ENCODE results near the gene ATE1.
"Not testable (repeated sequence)": the region's sequence is repeated elsewhere in the genome, so short reads cannot be mapped to it uniquely, and the experiment has no call there.

Gene ATE1

GRCh38 chr10:121757241-121757640 is 170.6 kb downstream of the ATE1 start:
- no CpG with 5 or more reads among the region's 1 CpG for WGBS (ENCODE audit: extremely low coverage, insufficient coverage, insufficient read length)
- H3K23ac ChIP-seq (ENCODE audit: low read length); H3K4me2 ChIP-seq (ENCODE audit: low read length): not testable (repeated sequence)

GRCh38 chr10:121755496-121755895 is 172.3 kb downstream of the ATE1 start:
- not testable (repeated sequence) for H2BK5ac ChIP-seq (ENCODE audit: low read depth, low read length, poor library complexity); H3K18ac ChIP-seq (ENCODE audit: low read length); H4K8ac ChIP-seq (ENCODE audit: low read depth, low read length); H3K4me1 ChIP-seq (ENCODE audit: control insufficient read depth in 1 of 2, insufficient read depth in 2 of 2, low read length in 2 of 2); H2BK120ac ChIP-seq (ENCODE audit: insufficient read depth, low read length, poor library complexity); H4K12ac ChIP-seq (ENCODE audit: low read depth, low read length); DNase-seq; H3K79me2 ChIP-seq (ENCODE audit: control insufficient read depth, insufficient read depth, low read length, poor library complexity); H3K4ac ChIP-seq (ENCODE audit: low read depth, low read length); H2BK12ac ChIP-seq (ENCODE audit: low read length); H2AFZ ChIP-seq (ENCODE audit: insufficient read depth, low read length, poor library complexity); H3K36me3 ChIP-seq (ENCODE audit: control insufficient read depth in 1 of 2, insufficient read depth in 2 of 2, low read length in 2 of 2); H2AK5ac ChIP-seq (ENCODE audit: low read length); H3K9ac ChIP-seq (ENCODE audit: low read length); H3K4me2 ChIP-seq (ENCODE audit: low read length); H3K79me1 ChIP-seq (ENCODE audit: low read length); H3K27me3 ChIP-seq (ENCODE audit: insufficient read depth, low read length); H4K91ac ChIP-seq (ENCODE audit: low read depth, low read length); H3K23ac ChIP-seq (ENCODE audit: low read length); H3K4me3 ChIP-seq (ENCODE audit: low read depth, low read length); H3K14ac ChIP-seq (ENCODE audit: low read length); H3K27ac ChIP-seq (ENCODE audit: low read depth, low read length); H3K9me3 ChIP-seq (ENCODE audit: insufficient read depth, low read depth, low read length)
- no CpG with 5 or more reads among the region's 2 CpGs for whole genome bisulfite sequencing (ENCODE audit: extremely low coverage, insufficient coverage, insufficient read length)

More at GRCh38 chr10:121757241-121757640, 170.6 kb downstream of the ATE1 start:
- not testable (repeated sequence) for H4K91ac ChIP-seq (ENCODE audit: low read depth, low read length); H3K14ac ChIP-seq (ENCODE audit: low read length); H3K27me3 ChIP-seq (ENCODE audit: insufficient read depth, low read length); H3K9me3 ChIP-seq (ENCODE audit: insufficient read depth, low read depth, low read length); H4K12ac ChIP-seq (ENCODE audit: low read depth, low read length); H2BK12ac ChIP-seq (ENCODE audit: low read length); H3K4me3 ChIP-seq (ENCODE audit: low read depth, low read length); H2AK5ac ChIP-seq (ENCODE audit: low read length); H2BK5ac ChIP-seq (ENCODE audit: low read depth, low read length, poor library complexity); H3K36me3 ChIP-seq (ENCODE audit: control insufficient read depth in 1 of 2, insufficient read depth in 2 of 2, low read length in 2 of 2); H3K27ac ChIP-seq (ENCODE audit: low read depth, low read length); H2BK120ac ChIP-seq (ENCODE audit: insufficient read depth, low read length, poor library complexity); H2AFZ ChIP-seq (ENCODE audit: insufficient read depth, low read length, poor library complexity); H3K79me1 ChIP-seq (ENCODE audit: low read length); H3K79me2 ChIP-seq (ENCODE audit: control insufficient read depth, insufficient read depth, low read length, poor library complexity); DNase-seq; H3K18ac ChIP-seq (ENCODE audit: low read length); H3K9ac ChIP-seq (ENCODE audit: low read length); H3K4ac ChIP-seq (ENCODE audit: low read depth, low read length); H4K8ac ChIP-seq (ENCODE audit: low read depth, low read length); H3K4me1 ChIP-seq (ENCODE audit: control insufficient read depth in 1 of 2, insufficient read depth in 2 of 2, low read length in 2 of 2)

- H2BK12ac ChIP-seq (ENCODE audit: low read length) = no peak overlapping the region
- H3K18ac ChIP-seq (ENCODE audit: low read length) = no peak overlapping the region
- H3K27ac ChIP-seq (ENCODE audit: low read depth, low read length) = no peak overlapping the region
- H3K4me1 ChIP-seq (ENCODE audit: control insufficient read depth in 1 of 2, insufficient read depth in 2 of 2, low read length in 2 of 2) = no peaks in the 10 kb centered on the region
- H4K91ac ChIP-seq (ENCODE audit: low read depth, low read length) = no peak overlapping the region
- no peak overlapping the region for H3K4me2 ChIP-seq (ENCODE audit: low read length)
- H3K36me3 ChIP-seq (ENCODE audit: control insufficient read depth in 1 of 2, insufficient read depth in 2 of 2, low read length in 2 of 2) = peaks cover 3 to 6% of the 10 kb centered on the region in 2 experiments
- no peak overlapping the region for H3K4ac ChIP-seq (ENCODE audit: low read depth, low read length)
- H3K23ac ChIP-seq (ENCODE audit: low read length) = no peak overlapping the region
- no peaks in the 10 kb centered on the region for H3K27me3 ChIP-seq (ENCODE audit: insufficient read depth, low read length)
- H3K14ac ChIP-seq (ENCODE audit: low read length) = no peak overlapping the region
- DNase-seq = no peak
- H4K12ac ChIP-seq (ENCODE audit: low read depth, low read length) = no peak overlapping the region
- WGBS (ENCODE audit: extremely low coverage, insufficient coverage, insufficient read length) = no CpG with 5 or more reads among the region's 1 CpG
- peaks cover 3% of the 10 kb centered on the region for H3K9me3 ChIP-seq (ENCODE audit: insufficient read depth, low read depth, low read length)
- H4K8ac ChIP-seq (ENCODE audit: low read depth, low read length) = no peak overlapping the region
- no peak overlapping the region for H3K4me3 ChIP-seq (ENCODE audit: low read depth, low read length)
- H2AFZ ChIP-seq (ENCODE audit: insufficient read depth, low read length, poor library complexity) = no peak overlapping the region
- H2BK120ac ChIP-seq (ENCODE audit: insufficient read depth, low read length, poor library complexity) = no peak overlapping the region
- H2BK5ac ChIP-seq (ENCODE audit: low read depth, low read length, poor library complexity) = no peak overlapping the region
- H3K9ac ChIP-seq (ENCODE audit: low read length) = no peak overlapping the region
- H3K79me1 ChIP-seq (ENCODE audit: low read length) = no peaks in the 10 kb centered on the region
- no peak overlapping the region for H2AK5ac ChIP-seq (ENCODE audit: low read length)
- H3K79me2 ChIP-seq (ENCODE audit: control insufficient read depth, insufficient read depth, low read length, poor library complexity) = no peaks in the 10 kb centered on the region
Observed at GRCh38 chr10:121754666-121755065, 173.2 kb downstream of the ATE1 start.

GRCh38 chr10:121753726-121754476 is 173.9 kb downstream of the ATE1 start:
- Histone ChIP-seq H3K79me1 (ENCODE audit: low read length) (no peaks in the 10 kb centered on the region), H2BK12ac (ENCODE audit: low read length) (no peak overlapping the region), H3K4me1 (ENCODE audit: control insufficient read depth in 1 of 2, insufficient read depth in 2 of 2, low read length in 2 of 2) (no peaks in the 10 kb centered on the region), H2BK5ac (ENCODE audit: low read depth, low read length, poor library complexity) (no peak overlapping the region), H3K4me2 (ENCODE audit: low read length) (no peak overlapping the region), H3K4me3 (ENCODE audit: low read depth, low read length) (no peak overlapping the region), H3K36me3 (ENCODE audit: control insufficient read depth in 1 of 2, insufficient read depth in 2 of 2, low read length in 2 of 2) (peaks cover 3 to 6% of the 10 kb centered on the region in 2 experiments), H3K4ac (ENCODE audit: low read depth, low read length) (no peak overlapping the region), H2AK5ac (ENCODE audit: low read length) (no peak overlapping the region), H4K91ac (ENCODE audit: low read depth, low read length) (no peak overlapping the region), H3K79me2 (ENCODE audit: control insufficient read depth, insufficient read depth, low read length, poor library complexity) (no peaks in the 10 kb centered on the region), H3K18ac (ENCODE audit: low read length) (no peak overlapping the region), H4K12ac (ENCODE audit: low read depth, low read length) (no peak overlapping the region), H3K27me3 (ENCODE audit: insufficient read depth, low read length) (no peaks in the 10 kb centered on the region), H3K9me3 (ENCODE audit: insufficient read depth, low read depth, low read length) (peaks cover 3% of the 10 kb centered on the region), H3K23ac (ENCODE audit: low read length) (no peak overlapping the region), H2BK120ac (ENCODE audit: insufficient read depth, low read length, poor library complexity) (no peak overlapping the region), H2AFZ (ENCODE audit: insufficient read depth, low read length, poor library complexity) (no peak overlapping the region), H3K14ac (ENCODE audit: low read length) (no peak overlapping the region), H3K27ac (ENCODE audit: low read depth, low read length) (no peak overlapping the region), H3K9ac (ENCODE audit: low read length) (no peak overlapping the region), H4K8ac (ENCODE audit: low read depth, low read length) (no peak overlapping the region)
- no CpG with 5 or more reads among the region's 6 CpGs for WGBS (ENCODE audit: extremely low coverage, insufficient coverage, insufficient read length)
- no peak for DNase-seq

All from trophoblast cell (in vitro differentiated cells and primary cell).